KOPT-K1 (cell line): ENCODE data around the gene MIER2.
"Not testable (repeated sequence)": the region's sequence is repeated elsewhere in the genome, so short reads cannot be mapped to it uniquely, and the experiment has no call there.

Source experiments
- H3K27ac ChIP-seq: fragments of 200-600 bp; sonication (generic); 2 replicates; pipeline ENCODE4 v1.5.1; 2016; ENCODE audit warnings: antibody characterized with exemption, mild to moderate bottlenecking, low read depth, low read length; ENCODE audit not compliant: poor library complexity, severe bottlenecking
- H3K36me3 ChIP-seq: fragments of 200-600 bp; sonication (generic); 2 replicates; pipeline ENCODE4 v1.5.1; 2017; ENCODE audit warnings: antibody characterized with exemption, mild to moderate bottlenecking, low read length, moderate library complexity; ENCODE audit not compliant: insufficient read depth
- H3K9me3 ChIP-seq: fragments of 200-600 bp; sonication (generic); 2 replicates; pipeline ENCODE4 v1.5.1; 2017; ENCODE audit warnings: antibody characterized with exemption, low read length, mild to moderate bottlenecking; ENCODE audit not compliant: insufficient read depth, poor library complexity, severe bottlenecking

MIER2 gene

DNA sequence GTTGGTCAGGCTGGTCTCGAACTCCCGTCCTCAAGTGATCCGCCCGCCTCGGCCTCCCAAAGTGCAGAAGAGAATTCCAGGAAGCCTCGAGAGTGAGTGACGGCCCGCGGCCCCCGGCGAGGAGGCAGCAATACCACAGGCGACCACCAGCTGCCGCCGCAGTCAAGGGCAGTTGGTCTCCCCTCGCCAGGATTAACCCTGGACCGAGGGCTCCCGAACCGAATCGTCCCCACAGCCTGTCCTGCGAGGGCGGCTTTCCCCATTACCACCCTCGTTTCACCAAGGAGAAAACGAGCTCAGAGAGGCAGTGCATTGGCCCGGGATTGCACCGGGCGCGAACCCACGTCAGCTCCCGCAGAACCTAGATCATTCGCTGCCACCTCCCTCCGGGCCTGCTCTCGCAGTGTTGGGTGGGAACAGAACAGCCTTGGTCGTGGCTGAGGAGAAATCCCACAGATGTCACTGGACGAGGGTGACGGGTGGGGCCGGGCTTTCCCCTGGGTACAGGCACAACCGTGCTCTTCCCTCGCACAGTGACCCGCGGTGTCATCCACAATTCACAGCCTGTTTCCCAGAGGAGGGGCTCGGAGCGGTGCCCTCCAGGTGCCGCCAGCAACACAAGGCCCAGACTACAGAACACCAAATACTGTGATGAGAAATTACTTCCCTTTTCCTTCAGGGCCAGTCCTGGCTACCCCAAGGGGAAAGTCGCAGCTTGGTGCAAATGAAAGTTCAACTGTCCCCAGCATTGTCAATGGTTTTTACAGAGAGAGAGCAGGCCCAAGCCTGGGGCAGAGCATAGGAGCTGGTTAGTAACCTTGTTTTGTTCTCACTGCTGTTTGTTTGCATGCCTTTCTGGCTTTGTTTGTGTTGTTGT is 39.6 kb upstream of the MIER2 start:
- no peaks in the 10 kb centered on the region for H3K9me3 ChIP-seq
- no peaks in the 10 kb centered on the region for H3K36me3 ChIP-seq
- no peak overlapping the region for H3K27ac ChIP-seq

DNA sequence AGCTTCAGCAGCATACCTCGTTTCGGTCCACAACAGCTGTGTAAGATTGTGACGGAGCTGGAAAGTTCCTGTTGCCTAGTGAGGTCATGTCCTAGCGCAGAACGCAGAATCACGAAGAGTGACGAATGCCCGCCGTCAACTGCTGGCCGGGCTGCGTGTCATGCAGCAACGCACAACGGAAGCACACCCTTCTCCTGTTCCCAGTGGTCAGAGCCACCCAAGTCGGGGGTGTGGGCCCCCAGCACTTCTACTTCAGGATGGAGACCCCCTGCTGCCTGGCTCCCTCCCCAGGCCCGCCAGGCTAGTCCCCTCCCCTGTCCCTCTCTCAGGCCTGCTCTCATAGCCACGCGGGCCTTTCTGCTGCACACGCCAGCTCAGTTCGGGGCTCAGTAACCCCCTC is 38.4 kb upstream of the MIER2 start:
- H3K27ac ChIP-seq: no peak overlapping the region

DNA sequence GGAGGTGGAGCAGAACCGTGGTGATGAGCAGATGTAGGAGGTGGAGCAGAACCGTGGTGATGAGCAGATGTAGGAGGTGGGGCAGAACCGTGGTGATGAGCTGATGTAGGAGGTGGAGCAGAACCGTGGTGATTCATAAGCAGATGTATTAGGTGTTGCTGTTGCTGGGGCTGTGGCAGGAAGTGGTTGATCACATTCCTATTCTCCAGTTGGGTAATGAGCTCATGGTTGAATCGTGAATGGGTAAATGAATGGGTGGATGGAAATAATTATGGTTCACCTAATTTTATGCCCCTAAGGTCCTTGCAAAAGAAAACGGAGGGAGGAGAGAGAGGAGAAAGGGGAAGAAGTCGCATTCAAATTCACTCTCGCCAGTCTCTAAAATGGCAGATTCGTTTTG is 38.0 kb upstream of the MIER2 start:
- H3K27ac ChIP-seq, H3K9me3 ChIP-seq: not testable (repeated sequence)

More for the DNA sequence above, 38.4 kb upstream of the MIER2 start:
- Histone ChIP-seq H3K36me3 (no peaks in the 10 kb centered on the region), H3K9me3 (no peaks in the 10 kb centered on the region)

DNA sequence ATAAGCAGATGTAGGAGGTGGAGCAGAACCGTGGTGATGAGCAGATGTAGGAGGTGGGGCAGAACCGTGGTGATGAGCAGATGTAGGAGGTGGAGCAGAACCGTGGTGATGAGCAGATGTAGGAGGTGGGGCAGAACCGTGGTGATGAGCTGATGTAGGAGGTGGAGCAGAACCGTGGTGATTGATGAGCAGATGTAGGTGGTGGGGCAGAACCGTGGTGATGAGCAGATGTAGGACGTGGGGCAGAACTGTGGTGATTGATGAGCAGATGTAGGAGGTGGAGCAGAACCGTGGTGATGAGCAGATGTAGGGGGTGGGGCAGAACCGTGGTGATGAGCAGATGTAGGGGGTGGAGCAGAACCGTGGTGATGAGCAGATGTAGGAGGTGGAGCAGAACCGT is 37.3 kb upstream of the MIER2 start:
- H3K27ac ChIP-seq, H3K36me3 ChIP-seq, H3K9me3 ChIP-seq: not testable (repeated sequence)

More for the DNA sequence above, 38.0 kb upstream of the MIER2 start:
- not testable (repeated sequence) for H3K36me3 ChIP-seq

DNA sequence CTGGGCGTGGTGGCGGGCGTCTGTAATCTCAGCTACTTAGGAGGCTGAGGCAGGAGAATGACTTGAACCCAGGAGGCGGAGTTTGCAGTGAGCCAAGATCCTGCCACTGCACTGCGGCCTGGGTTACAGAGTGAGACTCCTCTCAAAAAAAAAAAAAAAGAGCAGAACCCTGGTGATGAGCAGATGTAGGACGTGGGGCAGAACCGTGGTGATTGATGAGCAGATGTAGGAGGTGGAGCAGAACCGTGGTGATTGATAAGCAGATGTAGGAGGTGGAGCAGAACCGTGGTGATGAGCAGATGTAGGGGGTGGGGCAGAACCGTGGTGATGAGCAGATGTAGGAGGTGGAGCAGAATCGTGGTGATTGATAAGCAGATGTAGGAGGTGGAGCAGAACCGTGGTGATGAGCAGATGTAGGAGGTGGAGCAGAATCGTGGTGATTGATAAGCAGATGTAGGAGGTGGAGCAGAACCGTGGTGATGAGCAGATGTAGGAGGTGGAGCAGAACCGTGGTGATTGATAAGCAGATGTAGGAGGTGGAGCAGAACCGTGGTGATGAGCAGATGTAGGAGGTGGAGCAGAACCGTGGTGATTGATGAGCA is 36.1 kb upstream of the MIER2 start:
- H3K27ac ChIP-seq, H3K36me3 ChIP-seq, H3K9me3 ChIP-seq: not testable (repeated sequence)

DNA sequence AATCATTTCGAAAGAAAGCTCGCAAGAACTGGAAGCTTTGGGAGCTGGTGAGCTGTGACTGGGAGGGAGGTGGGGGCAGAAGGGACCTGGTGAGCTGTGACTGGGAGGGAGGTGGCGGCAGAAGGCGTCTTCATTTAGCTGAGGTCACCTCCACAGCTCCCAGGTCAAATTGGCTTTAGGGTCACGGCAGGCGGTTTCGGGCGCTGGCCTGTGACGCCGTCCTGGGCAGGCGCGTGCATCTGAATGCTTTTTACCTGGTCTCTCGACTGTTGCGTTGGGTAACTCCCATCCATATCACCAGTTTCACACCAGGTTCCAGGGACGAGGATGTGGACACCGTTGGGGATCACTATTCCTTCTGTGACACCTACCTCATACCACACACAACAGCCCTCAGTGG is 35.2 kb upstream of the MIER2 start:
- H3K27ac ChIP-seq: no peak overlapping the region
- H3K36me3 ChIP-seq: no peaks in the 10 kb centered on the region
- no peaks in the 10 kb centered on the region for H3K9me3 ChIP-seq

DNA sequence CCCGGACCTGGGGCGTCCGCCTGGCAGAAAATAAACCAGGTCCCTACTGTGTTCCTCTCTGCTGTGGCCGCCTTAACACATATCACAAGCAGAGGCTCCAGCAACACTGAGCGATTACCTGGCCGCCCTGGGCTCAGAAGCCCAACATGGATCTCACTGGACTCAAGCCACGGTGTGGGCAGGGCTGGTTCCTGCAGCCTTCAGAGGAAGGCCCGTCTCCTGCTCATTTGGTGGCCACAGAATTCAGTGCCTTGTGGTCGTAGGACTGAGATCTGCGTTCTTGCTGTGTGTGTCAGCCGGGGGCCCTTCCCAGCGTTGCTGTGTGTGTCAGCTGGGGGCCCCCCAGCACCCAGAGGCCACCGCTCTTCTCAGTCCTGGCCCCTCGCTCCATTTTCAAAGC is 34.1 kb upstream of the MIER2 start:
- no peaks in the 10 kb centered on the region for H3K36me3 ChIP-seq
- no peak overlapping the region for H3K27ac ChIP-seq
- no peaks in the 10 kb centered on the region for H3K9me3 ChIP-seq

DNA sequence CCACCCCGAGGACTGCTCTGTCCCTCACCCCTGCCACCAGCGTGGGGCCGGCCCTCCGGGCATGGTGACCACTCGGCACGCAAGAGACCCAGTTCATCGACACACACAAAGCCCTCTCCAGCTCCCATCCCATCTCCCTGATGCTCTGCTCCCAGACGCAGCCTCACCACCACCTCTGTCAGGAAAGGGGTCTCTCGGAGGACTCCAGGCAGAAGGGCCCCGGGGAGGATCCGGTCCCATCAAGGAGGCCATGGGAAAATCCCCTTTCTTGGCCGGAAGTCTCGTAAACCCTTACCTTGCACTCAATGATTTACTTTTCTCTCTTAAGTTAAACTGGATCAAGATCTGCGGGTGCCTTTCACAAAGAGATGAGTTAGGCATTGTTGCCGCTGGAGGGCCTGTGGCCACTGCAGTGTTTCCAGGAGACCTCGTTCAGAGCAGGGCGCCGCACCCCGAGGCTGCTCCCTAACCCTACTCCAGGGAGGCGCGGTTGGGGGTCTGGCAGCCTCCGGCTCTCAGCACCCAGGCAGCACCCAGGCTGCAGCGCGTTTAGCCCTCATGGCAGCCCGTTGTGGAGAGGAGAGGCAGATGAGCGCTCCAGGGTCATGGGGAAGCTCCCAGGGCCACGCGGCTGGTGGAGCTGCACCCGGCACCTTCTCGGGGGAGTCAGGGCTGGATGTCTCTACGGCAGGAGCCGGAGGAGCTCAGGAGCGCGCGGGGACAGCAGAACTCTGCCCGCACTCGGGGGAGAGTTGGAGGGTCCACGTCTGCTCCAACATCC is 33.4 kb upstream of the MIER2 start:
- no peaks in the 10 kb centered on the region for H3K36me3 ChIP-seq
- H3K9me3 ChIP-seq: no peaks in the 10 kb centered on the region
- no peak overlapping the region for H3K27ac ChIP-seq

DNA sequence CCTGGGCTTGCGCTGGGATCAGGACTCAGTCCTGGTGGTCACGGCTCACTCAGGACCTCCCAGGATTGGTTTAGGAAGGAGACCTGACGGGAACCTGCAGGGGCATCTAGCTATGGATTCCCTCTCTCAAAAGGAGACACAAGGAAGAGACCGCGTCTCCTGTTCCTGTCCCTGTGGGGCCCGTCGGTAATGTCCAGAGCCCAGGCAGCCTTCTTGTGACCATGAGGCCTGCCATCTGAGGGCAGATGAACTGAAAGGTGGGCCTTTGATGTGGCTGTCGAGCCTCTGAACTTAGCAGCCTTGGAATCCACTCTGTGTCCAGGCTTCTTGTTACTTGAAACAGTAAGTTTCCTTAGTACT is 31.5 kb upstream of the MIER2 start:
- Histone ChIP-seq H3K36me3 (no peaks in the 10 kb centered on the region), H3K27ac (no peak overlapping the region), H3K9me3 (no peaks in the 10 kb centered on the region)

DNA sequence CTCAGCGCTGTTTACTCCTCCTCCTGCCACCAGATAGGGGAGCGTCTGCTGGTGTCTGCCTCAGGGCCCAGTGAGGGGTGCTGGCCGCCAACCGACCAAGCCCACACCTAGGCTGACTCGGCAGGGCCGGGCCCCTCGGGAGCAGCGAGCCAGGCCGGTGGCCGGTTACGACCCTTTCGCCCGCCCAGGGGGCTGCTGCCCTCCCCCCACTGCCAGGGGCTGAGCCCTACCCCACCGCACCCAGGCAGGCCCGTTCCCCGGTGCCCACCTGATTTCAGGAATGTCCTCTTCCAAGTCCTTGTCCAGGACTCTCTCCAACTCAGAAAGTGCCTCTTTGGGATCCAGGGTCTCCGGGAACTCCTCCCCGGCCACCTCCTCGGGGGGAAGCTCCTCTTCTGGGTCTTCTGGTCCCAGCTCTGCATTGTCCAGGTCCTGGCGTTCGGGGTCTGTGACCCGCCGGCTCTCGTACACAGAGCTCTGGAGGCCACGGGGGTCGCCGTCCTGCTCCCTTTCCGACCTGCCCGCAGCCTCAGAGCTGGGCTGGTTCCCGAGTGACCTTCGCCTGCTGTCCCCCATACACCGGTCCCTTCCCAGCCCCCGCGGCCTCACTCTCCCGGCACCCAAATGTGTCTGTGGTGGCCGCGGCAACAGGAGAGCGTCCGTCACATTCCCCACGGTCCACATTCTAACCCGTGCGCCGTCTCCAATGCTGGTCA is 31.0 kb upstream of the MIER2 start:
- Histone ChIP-seq H3K27ac (no peak overlapping the region), H3K36me3 (no peaks in the 10 kb centered on the region), H3K9me3 (no peaks in the 10 kb centered on the region)

DNA sequence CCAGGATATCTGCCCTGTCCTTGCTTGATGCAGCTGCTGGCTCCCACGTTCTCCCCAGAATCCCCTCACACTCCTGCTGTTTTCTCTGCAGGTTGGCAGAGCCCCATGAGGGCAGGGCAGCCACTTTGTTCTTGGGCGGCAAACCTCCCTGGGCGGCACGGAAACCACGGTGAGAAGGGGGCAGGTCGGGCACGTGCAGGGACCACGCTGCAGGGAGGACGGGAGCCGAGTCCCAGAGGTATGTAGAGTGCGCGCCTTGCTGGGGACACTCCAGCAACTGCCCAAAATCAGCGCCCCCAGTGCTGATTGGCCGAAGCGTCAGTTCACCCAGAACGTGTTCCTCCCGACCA is 30.3 kb upstream of the MIER2 start:
- Histone ChIP-seq H3K36me3 (no peaks in the 10 kb centered on the region), H3K9me3 (no peaks in the 10 kb centered on the region), H3K27ac (no peak overlapping the region)

DNA sequence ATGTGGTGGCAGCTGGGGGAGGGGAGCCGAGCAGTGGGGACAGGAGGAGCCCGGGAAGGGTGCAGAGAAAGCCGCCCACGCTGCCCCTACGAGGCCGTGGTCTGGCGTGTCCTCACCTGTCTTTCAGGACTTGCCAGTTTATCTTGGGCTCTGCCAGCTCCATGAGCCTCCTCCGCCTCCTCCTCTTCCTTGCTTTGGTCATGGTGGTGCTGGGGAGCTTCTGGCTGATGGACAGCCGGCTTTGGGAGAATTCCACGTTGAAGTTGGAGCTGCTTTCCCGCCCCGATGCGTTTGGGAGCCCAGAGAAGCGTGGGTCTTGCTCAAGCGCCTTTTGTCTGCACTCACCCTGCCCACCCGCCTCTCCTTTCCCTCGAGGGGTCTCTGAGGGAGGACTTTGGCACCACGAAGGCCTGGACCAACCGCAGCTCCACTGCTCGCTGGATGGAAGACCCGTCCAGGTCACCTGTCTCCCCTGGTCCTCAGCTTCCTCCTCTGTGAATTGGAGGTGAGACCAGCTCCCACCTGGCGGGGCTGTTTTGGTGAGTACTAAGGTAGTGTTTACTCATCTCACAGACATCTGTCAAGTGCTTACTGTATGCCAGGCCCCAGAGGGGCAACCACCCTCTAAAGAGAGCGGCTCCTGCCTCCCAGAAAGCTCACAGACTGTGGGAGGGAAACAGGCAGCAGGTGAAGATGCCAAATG is 29.7 kb upstream of the MIER2 start:
- H3K36me3 ChIP-seq: no peaks in the 10 kb centered on the region
- no peaks in the 10 kb centered on the region for H3K9me3 ChIP-seq
- H3K27ac ChIP-seq: no peak overlapping the region

DNA sequence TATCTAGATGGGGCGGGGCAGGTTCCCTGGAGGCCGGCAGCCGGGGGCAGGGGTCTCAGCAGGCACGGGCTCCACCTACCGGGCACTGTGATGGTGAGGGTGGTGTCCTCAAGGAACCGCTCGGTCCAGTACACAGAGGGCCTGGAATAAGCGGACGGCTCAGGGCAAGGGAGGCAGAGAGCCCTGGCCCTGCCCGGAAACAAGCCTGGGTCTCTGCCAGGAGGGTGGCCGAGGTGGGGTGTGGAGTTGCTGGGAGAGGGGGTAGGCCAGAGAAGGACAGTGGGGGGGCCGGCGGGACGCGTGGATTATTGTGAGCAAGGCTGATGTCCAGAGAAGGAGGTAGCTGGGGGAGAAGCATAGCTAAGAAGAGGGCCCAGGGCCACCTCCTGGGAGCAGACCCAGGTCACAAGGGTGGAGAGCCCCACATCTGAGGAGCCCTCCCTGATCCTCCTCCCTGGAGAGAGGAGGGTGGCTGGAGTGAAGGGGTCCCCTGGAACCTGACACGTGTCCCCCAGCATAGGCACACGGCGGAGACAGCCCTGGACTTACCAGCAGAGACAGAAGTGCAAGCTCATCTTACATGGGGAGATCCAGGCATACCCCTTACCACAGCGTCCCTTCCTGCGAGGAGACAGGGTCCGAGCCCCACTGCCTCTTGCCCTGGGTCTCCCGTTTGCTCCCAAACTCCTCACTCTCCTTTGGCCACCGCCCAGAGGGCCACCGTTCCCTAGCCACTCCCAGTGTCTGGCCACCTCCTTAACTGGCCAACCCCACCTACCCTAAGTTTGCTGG is 29.0 kb upstream of the MIER2 start:
- Histone ChIP-seq H3K27ac (no peak overlapping the region), H3K9me3 (no peaks in the 10 kb centered on the region), H3K36me3 (no peaks in the 10 kb centered on the region)

DNA sequence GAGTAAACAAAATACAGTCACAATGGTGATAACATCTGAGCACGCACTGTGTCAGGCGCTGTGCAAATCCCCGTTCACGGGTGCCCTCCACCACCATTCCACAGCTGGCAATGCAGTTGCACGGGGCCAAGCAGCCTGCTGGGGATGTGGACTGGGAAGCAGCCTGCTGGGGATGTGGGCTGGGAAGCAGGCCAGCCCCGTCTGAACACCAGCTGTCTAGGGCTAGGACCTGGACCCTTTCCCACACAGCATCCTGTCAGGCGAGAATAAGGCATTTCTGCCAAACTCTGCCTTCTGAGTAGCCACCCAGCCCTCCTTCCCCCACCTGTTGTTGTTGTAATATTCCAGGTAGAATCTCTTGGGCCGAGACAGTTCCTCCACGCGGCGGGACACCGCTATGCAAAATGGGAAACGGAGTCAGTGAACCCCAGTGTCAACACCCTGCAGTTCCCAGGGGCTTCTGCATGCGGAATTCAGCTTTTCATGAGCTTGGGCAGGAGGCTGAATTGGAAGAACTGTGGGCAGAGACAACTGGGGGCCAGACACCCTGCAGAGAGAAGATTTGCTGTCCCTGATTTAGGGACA is 27.8 kb upstream of the MIER2 start:
- Histone ChIP-seq H3K36me3 (no peaks in the 10 kb centered on the region), H3K27ac (no peak overlapping the region)

More for the DNA sequence above, 27.8 kb upstream of the MIER2 start:
- no peaks in the 10 kb centered on the region for H3K9me3 ChIP-seq
